Posterior vena cava (tissue), 2 donors: ENCODE measurements around the gene CCDC87. TPM values are rescaled to one million over a fixed set of nuclear protein-coding genes. Genes with fewer than 3 reads are reported as not detected.
"Not testable (repeated sequence)": the region's sequence is repeated elsewhere in the genome, so short reads cannot be mapped to it uniquely, and the experiment has no call there.

ENCODE experiments used
- DNase-seq: peaks from one replicate; pipeline ENCODE4 v3.0.0-alpha.2; 2020; ENCODE audit warnings: low spot score
- intact Hi-C, 2 donors: fragments of 100-400 bp; cut with DNase I; formaldehyde crosslinking; loops; one replicate each; pipeline versions ENCODE4 v1.14.1 to v1.14.2; 2022 to 2023
- total RNA-seq, 2 donors: library from RNA; stranded (reverse); fragmentation: NEBNext Ultra II Directional; extraction: Animal tissue kit (Norgen Biotek cat#: 25700); gene quantifications; one replicate each; pipeline ENCODE4 v1.2.1, GENCODE V29; 2021
- donor health status: DM: yes; HTN: yes; CAD: no.
- donor health status: DM: yes; HTN: yes; CAD: no.

The CCDC87 gene
- total RNA-seq, 2 donors from 2014 or later = 0.24 to 0.46 TPM

GRCh38 chr11:66543263-66544107 lies 49.4 kb downstream of the CCDC87 start:
- intact Hi-C loops = no loop called here
- DNase-seq = peak; percentile 90

- intact Hi-C loops = no loop called here
- no peak for DNase-seq
Measured at GRCh38 chr11:66542362-66542761, 50.5 kb downstream of the CCDC87 start.

DNA sequence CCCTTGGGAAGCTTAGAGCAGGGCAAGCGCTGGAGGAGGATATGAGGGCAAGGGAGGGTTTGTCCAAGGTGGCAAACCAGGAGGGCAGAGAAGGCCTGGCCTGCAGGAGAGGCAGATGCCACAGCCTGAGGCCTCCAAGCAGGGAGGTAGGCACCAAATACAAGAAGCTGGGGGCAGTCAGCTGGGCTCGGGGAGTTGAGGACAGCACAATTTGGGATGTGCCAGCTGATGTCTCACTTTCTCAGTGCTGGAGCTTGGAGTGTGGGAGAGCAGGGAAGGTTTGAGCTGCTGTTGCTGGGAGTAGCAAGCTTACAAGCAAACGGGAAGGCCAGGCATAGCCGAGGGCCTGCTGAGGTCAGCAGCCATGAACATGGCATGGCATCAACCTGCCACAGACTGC lies 51.0 kb downstream of the CCDC87 start:
- no peak for DNase-seq
- intact Hi-C loops = no loop called here

DNA sequence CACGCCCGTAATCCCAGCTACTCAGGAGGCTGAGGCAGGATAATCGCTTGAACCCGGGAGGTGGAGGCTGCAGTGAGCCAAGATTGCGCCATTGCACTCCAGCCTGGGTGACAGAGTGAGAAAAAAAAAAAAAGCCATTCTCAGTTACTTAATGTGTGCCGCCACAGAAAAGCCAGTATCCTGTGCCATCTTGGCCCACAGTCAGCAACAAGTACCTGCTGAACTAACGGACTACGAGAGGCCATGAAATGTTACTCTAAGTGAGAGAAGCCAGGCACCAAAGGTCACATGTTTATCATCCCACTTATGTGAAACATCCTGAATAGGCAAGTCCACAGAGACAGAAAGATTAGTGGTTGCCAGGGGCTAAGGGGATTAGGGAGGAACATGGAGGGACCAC lies 52.3 kb downstream of the CCDC87 start:
- intact Hi-C loops, DNase-seq: not testable (repeated sequence)

Other genes with a start within 250 kb of the CCDC87 start
- 10 to 100 TPM; 20.4 to 22.0 TPM for gene BRMS1, start 248.0 kb downstream of the CCDC87 start, total RNA-seq
- gene B4GAT1, start 245.4 kb downstream of the CCDC87 start, total RNA-seq = 10 to 100 TPM; 16.5 to 20.0 TPM
- 1 to 10 TPM; 1.7 to 2.0 TPM for gene SLC29A2, start 221.3 kb downstream of the CCDC87 start, total RNA-seq
- gene NPAS4, start 172.0 kb downstream of the CCDC87 start, total RNA-seq = 1 to 10 TPM; 2.6 to 6.5 TPM
- 10 to 100 TPM; 36.5 to 37.2 TPM for gene MRPL11, start 154.2 kb downstream of the CCDC87 start, total RNA-seq
- 10 to 100 TPM; 12.4 to 13.0 TPM for gene PELI3, start 126.2 kb downstream of the CCDC87 start, total RNA-seq
- gene DPP3, start 112.6 kb downstream of the CCDC87 start, total RNA-seq = 10 to 100 TPM; 27.1 to 29.4 TPM
- 10 to 100 TPM; 23.4 to 31.1 TPM for gene BBS1, start 82.4 kb downstream of the CCDC87 start, total RNA-seq
- 1 to 10 TPM; 9.0 TPM for gene ZDHHC24, start 47.0 kb downstream of the CCDC87 start, total RNA-seq
- gene ACTN3, start 46.2 kb downstream of the CCDC87 start, total RNA-seq = under 1 TPM; 0.14 to 0.51 TPM
- gene CTSF, start 24.5 kb downstream of the CCDC87 start, total RNA-seq = 10 to 100 TPM; 38.6 to 73.9 TPM
- 10 to 100 TPM; 18.8 to 31.8 TPM for gene CCS, start 122 bp upstream of the CCDC87 start, total RNA-seq
- gene RBM14, start 23.6 kb upstream of the CCDC87 start, total RNA-seq = 10 to 100 TPM; 39.7 to 51.7 TPM
- gene RBM4, start 45.6 kb upstream of the CCDC87 start, total RNA-seq = 10 to 100 TPM; 63.4 to 68.9 TPM
- gene RBM4B, start 84.8 kb upstream of the CCDC87 start, total RNA-seq = 10 to 100 TPM in 1 of 2 donors, 1 to 10 TPM in 1; 9.0 to 10.2 TPM
- gene SPTBN2, start 136.2 kb upstream of the CCDC87 start, total RNA-seq = 1 to 10 TPM; 4.2 to 5.9 TPM